Neural progenitor cell (in vitro differentiated cells): ENCODE results near the gene SCLT1.

Source experiments
- EZH2 ChIP-seq: fragments of 200-600 bp; sonication (generic); IDR thresholded peaks from 2 replicates; pipeline ENCODE4 v1.6.1; 2017; ENCODE audit warnings: antibody characterized with exemption, mild to moderate bottlenecking, moderate library complexity
- TF ChIP-seq, protein P1 (sequence below): fragments of 200-600 bp; sonication (generic); IDR thresholded peaks from 2 replicates; pipeline ENCODE4 v1.5.1; 2017; ENCODE audit warnings: antibody characterized with exemption, mild to moderate bottlenecking

GRCh38 chr4:129046055-129046959 is 47.0 kb downstream of the SCLT1 start:
- no peak for TF ChIP-seq EZH2
- TF ChIP-seq, protein P1, sequence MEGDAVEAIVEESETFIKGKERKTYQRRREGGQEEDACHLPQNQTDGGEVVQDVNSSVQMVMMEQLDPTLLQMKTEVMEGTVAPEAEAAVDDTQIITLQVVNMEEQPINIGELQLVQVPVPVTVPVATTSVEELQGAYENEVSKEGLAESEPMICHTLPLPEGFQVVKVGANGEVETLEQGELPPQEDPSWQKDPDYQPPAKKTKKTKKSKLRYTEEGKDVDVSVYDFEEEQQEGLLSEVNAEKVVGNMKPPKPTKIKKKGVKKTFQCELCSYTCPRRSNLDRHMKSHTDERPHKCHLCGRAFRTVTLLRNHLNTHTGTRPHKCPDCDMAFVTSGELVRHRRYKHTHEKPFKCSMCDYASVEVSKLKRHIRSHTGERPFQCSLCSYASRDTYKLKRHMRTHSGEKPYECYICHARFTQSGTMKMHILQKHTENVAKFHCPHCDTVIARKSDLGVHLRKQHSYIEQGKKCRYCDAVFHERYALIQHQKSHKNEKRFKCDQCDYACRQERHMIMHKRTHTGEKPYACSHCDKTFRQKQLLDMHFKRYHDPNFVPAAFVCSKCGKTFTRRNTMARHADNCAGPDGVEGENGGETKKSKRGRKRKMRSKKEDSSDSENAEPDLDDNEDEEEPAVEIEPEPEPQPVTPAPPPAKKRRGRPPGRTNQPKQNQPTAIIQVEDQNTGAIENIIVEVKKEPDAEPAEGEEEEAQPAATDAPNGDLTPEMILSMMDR: no peak
